Sigmoid colon (tissue), 4 donors: ENCODE measurements around the gene USH1C.

Source experiments
- EP300 ChIP-seq, 4 donors: sonication (generic); formaldehyde crosslinking; IDR thresholded peaks; one replicate each; pipeline ENCODE4 v1.6.1; 2017; ENCODE audit warnings: antibody characterized with exemption in 4 of 4
- POLR2A ChIP-seq, 2 donors: fragments of 450-650 bp; IDR thresholded peaks; one replicate each; pipeline ENCODE4 v1.6.1; 2016; ENCODE audit warnings: antibody characterized with exemption in 2 of 2, mild to moderate bottlenecking in 2 of 2, moderate library complexity in 2 of 2
- POLR2AphosphoS5 ChIP-seq, 4 donors: sonication (generic); formaldehyde crosslinking; IDR thresholded peaks; one replicate each; pipeline ENCODE4 v1.6.1; 2017; ENCODE audit warnings: antibody characterized with exemption in 4 of 4
- TF ChIP-seq, protein P1 (sequence below), 4 experiments: fragments of 450-650 bp in 3 of 4; fragments of 200-600 bp in 1 of 4; IDR thresholded peaks; one replicate each; pipeline ENCODE4 v1.5.1; 2016 to 2019; ENCODE audit warnings: antibody characterized with exemption in 4 of 4, mild to moderate bottlenecking in 3 of 4, moderate library complexity in 2 of 4

DNA sequence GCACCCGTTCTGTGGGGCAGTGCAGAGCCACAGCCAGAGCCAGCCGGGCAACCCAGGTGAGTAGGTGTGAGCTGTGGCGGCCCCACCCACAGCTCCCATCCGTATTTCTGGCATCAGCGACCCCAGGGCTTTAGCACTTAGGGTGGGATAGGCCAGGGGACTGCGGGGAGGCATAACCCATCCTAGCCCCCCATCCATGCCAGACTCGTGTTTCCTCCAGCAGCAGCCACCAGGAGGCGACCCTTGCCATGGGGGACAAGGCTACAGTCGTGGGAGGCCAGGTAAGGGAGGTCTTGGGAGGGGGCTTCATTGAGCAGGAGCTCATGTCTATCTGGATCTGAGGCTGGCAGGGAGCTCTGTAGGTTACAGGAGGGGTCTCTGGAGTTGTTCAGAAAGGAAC lies 3.7 kb upstream of the USH1C start:
- TF ChIP-seq, protein P1, sequence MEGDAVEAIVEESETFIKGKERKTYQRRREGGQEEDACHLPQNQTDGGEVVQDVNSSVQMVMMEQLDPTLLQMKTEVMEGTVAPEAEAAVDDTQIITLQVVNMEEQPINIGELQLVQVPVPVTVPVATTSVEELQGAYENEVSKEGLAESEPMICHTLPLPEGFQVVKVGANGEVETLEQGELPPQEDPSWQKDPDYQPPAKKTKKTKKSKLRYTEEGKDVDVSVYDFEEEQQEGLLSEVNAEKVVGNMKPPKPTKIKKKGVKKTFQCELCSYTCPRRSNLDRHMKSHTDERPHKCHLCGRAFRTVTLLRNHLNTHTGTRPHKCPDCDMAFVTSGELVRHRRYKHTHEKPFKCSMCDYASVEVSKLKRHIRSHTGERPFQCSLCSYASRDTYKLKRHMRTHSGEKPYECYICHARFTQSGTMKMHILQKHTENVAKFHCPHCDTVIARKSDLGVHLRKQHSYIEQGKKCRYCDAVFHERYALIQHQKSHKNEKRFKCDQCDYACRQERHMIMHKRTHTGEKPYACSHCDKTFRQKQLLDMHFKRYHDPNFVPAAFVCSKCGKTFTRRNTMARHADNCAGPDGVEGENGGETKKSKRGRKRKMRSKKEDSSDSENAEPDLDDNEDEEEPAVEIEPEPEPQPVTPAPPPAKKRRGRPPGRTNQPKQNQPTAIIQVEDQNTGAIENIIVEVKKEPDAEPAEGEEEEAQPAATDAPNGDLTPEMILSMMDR (IDR thresholded peaks at IDR 0.05), result no peak
- no peak for TF ChIP-seq POLR2AphosphoS5 (IDR thresholded peaks at IDR 0.05)
- TF ChIP-seq EP300 (IDR thresholded peaks at IDR 0.05), result no peak
- TF ChIP-seq POLR2A (IDR thresholded peaks at IDR 0.05), result no peak
